IMR-90 (cell line): ENCODE data around the gene PDZRN3. TPM values are rescaled to one million over a fixed set of nuclear protein-coding genes. Genes with fewer than 3 reads are reported as not detected.

Experiments
- ATAC-seq: fragments of 200-7000 bp; cut with Tn5 transposase; 2 replicates; pipeline ENCODE4 v1.9.1; 2020; ENCODE audit warnings: low read depth, mild to moderate bottlenecking, moderate library complexity
- BruUV-seq: library from RNA; stranded (reverse); fragments of 400-500 nt; replicated peaks from 2 replicates; lab custom pipeline; 2021; lab: Mats Ljungman, UMichigan
- CTCF ChIA-PET: fragments of 300-600 bp; formaldehyde crosslinking; extraction: SDS; loops from one replicate; lab custom pipeline; 2021; ENCODE audit warnings: antibody characterized with exemption; lab: Yijun Ruan, JAX
- POLR2A ChIA-PET: fragments of 300-600 bp; sonication (Branson Sonifier 250); formaldehyde crosslinking; loops from one replicate; lab custom pipeline; 2022; ENCODE audit warnings: antibody characterized with exemption; ENCODE audit not compliant: unreplicated experiment; lab: Charles Lee
- DNase-seq: peaks from one replicate; pipeline ENCODE4 v3.0.0; 2013
- H2AFZ ChIP-seq: replicated peaks from 2 replicates; pipeline ENCODE3; 2013; ENCODE audit warnings: low read length, mild to moderate bottlenecking; ENCODE audit not compliant: poor library complexity
- H2AK5ac ChIP-seq: 2 replicates; pipeline ENCODE4 v1.6.1; 2013; ENCODE audit warnings: low read depth, low read length, inconsistent platforms
- H2AK9ac ChIP-seq: replicated peaks from 2 replicates; pipeline ENCODE3; 2013; ENCODE audit warnings: mild to moderate bottlenecking, low read depth, low read length, moderate library complexity; ENCODE audit not compliant: poor library complexity
- H2BK120ac ChIP-seq: 2 replicates; pipeline ENCODE4 v1.6.1; 2013; ENCODE audit warnings: low read depth, low read length, inconsistent platforms
- H2BK15ac ChIP-seq: 3 replicates; pipeline ENCODE4 v1.6.1; 2013; ENCODE audit warnings: low read depth, low read length, inconsistent platforms
- H2BK20ac ChIP-seq: 2 replicates; pipeline ENCODE4 v1.6.1; 2013; ENCODE audit warnings: low read depth, mild to moderate bottlenecking, inconsistent platforms, low read length, moderate library complexity
- H2BK5ac ChIP-seq: 2 replicates; pipeline ENCODE4 v1.6.1; 2013; ENCODE audit warnings: mild to moderate bottlenecking, low read depth, low read length, inconsistent platforms; ENCODE audit not compliant: poor library complexity, severe bottlenecking
- H3K14ac ChIP-seq: replicated peaks from 2 replicates; pipeline ENCODE4 v1.6.1; 2013; ENCODE audit warnings: low read depth, low read length, inconsistent platforms
- H3K18ac ChIP-seq: 2 replicates; pipeline ENCODE4 v1.6.1; 2013; ENCODE audit warnings: low read depth, low read length, control low read depth
- H3K23ac ChIP-seq: 2 replicates; pipeline ENCODE4 v1.6.1; 2013; ENCODE audit warnings: low read depth, low read length, inconsistent platforms
- H3K27ac ChIP-seq: 2 replicates; pipeline ENCODE4 v1.5.1; 2013; ENCODE audit warnings: mild to moderate bottlenecking, control low read depth, low read length; ENCODE audit not compliant: insufficient read depth
- H3K27me3 ChIP-seq: 2 replicates; pipeline ENCODE4 v1.6.1; 2013; ENCODE audit warnings: low read length; ENCODE audit not compliant: control insufficient read depth, insufficient read depth
- H3K36me3 ChIP-seq: 2 replicates; pipeline ENCODE4 v1.6.1; 2013; ENCODE audit warnings: low read length, mixed read lengths; ENCODE audit not compliant: control insufficient read depth, insufficient read depth
- H3K4ac ChIP-seq: 2 replicates; pipeline ENCODE4 v1.6.1; 2013; ENCODE audit warnings: low read depth, low read length, inconsistent platforms
- H3K4me1 ChIP-seq: 2 replicates; pipeline ENCODE4 v1.6.1; 2013; ENCODE audit warnings: low read length, mixed read lengths; ENCODE audit not compliant: control insufficient read depth, insufficient read depth
- H3K4me2 ChIP-seq: 2 replicates; pipeline ENCODE4 v1.6.1; 2013; ENCODE audit warnings: low read depth, mild to moderate bottlenecking, control low read depth, low read length, moderate library complexity
- H3K4me3 ChIP-seq: 2 replicates; pipeline ENCODE4 v1.5.1; 2013; ENCODE audit warnings: low read depth, mild to moderate bottlenecking, control low read depth, low read length, moderate library complexity; ENCODE audit not compliant: insufficient read depth
- H3K56ac ChIP-seq: 2 replicates; pipeline ENCODE4 v1.6.1; 2013; ENCODE audit warnings: low read length, inconsistent platforms; ENCODE audit not compliant: insufficient read depth; ENCODE audit errors: extremely low read depth
- H3K79me1 ChIP-seq, 2 experiments: 2 replicates each; pipeline ENCODE4 v1.6.1; 2013; ENCODE audit warnings: low read length in 2 of 2, inconsistent platforms in 1 of 2, low read depth in 1 of 2
- H3K9ac ChIP-seq: 2 replicates; pipeline ENCODE4 v1.6.1; 2013; ENCODE audit warnings: low read depth, low read length, control low read depth
- H3K9me1 ChIP-seq: 2 replicates; pipeline ENCODE4 v1.6.1; 2013; ENCODE audit warnings: low read length, inconsistent platforms; ENCODE audit not compliant: insufficient read depth
- H3K9me3 ChIP-seq: 2 replicates; pipeline ENCODE4 v1.6.1; 2013; ENCODE audit warnings: low read length; ENCODE audit not compliant: control insufficient read depth, insufficient read depth
- H4K20me1 ChIP-seq: 2 replicates; pipeline ENCODE4 v1.6.1; 2013; ENCODE audit warnings: low read length, inconsistent platforms; ENCODE audit not compliant: insufficient read depth
- H4K5ac ChIP-seq: 2 replicates; pipeline ENCODE4 v1.6.1; 2013; ENCODE audit warnings: mild to moderate bottlenecking, low read depth, low read length, control low read depth
- H4K8ac ChIP-seq, 2 experiments: 2 replicates each; pipeline ENCODE4 v1.6.1; 2013; ENCODE audit warnings: low read depth in 2 of 2, low read length in 2 of 2, control low read depth in 1 of 2, inconsistent platforms in 1 of 2
- H4K91ac ChIP-seq: 2 replicates; pipeline ENCODE4 v1.6.1; 2013; ENCODE audit warnings: low read depth, low read length, inconsistent platforms; ENCODE audit not compliant: insufficient read depth
- BHLHE40 ChIP-seq: fragments of 150-350 bp; IDR thresholded peaks from 2 replicates; pipeline ENCODE4 v1.6.1; 2016; ENCODE audit warnings: mild to moderate bottlenecking, low read depth, low read length
- CTCF ChIP-seq: conservative IDR thresholded peaks from 2 replicates; pipeline ENCODE4 v1.5.1; 2012; ENCODE audit warnings: mild to moderate bottlenecking, low read depth, low read length, improper control_type of control experiment
- MAFK ChIP-seq: IDR thresholded peaks from 2 replicates; pipeline ENCODE4 v1.6.1; 2012; ENCODE audit warnings: low read depth, low read length, improper control_type of control experiment
- MXI1 ChIP-seq: IDR thresholded peaks from 2 replicates; pipeline ENCODE4 v1.6.1; 2012; ENCODE audit warnings: low read depth, mild to moderate bottlenecking, low read length, moderate library complexity, borderline replicate concordance
- POLR2A ChIP-seq: IDR thresholded peaks from 2 replicates; pipeline ENCODE4 v1.6.1; 2012; ENCODE audit warnings: mild to moderate bottlenecking, low read depth, low read length
- RCOR1 ChIP-seq: IDR thresholded peaks from 2 replicates; pipeline ENCODE4 v1.6.1; 2012; ENCODE audit warnings: mild to moderate bottlenecking, low read length, improper control_type of control experiment; ENCODE audit not compliant: insufficient replicate concordance
- SMC3 ChIP-seq: fragments of 150-350 bp; IDR thresholded peaks from 2 replicates; pipeline ENCODE4 v1.6.1; 2016; ENCODE audit warnings: low read depth, mild to moderate bottlenecking, antibody characterized with exemption, low read length, moderate library complexity
- WGBS, 2 experiments: methylation state at CpG; one replicate each; pipeline versions ENCODE4 v1.1.5 to v1.1.7; 2013; ENCODE audit warnings: missing lambda C conversion rate in 2 of 2; ENCODE audit not compliant: insufficient read length in 1 of 2; ENCODE audit errors: extremely low coverage in 2 of 2; 5-methylcytosine and 5-hydroxymethylcytosine counted together
- dilution Hi-C: fragments of 300-500 bp; cut with HindIII; formaldehyde crosslinking; loops from one replicate; pipeline ENCODE4 v1.14.3; 2018; ENCODE audit warnings: low sequenced_read_pairs; ENCODE audit not compliant: unreplicated experiment
- in situ Hi-C: fragments of 300-500 bp; cut with MboI; formaldehyde crosslinking; loops from 3 replicates; pipeline ENCODE4 v1.14.3; 2019; ENCODE audit warnings: low sequenced_read_pairs, inconsistent platforms, mixed read lengths
- intact Hi-C: fragments of 100-400 bp; cut with micrococcal nuclease; formaldehyde crosslinking; loops from 2 replicates; pipeline ENCODE4 v1.10.0; 2022
- polyA plus RNA-seq, 3 experiments: library from polyadenylated mRNA; depleted of rRNA; stranded (reverse); fragments of >200 nt; gene quantifications; 2 replicates each; pipeline ENCODE4 v1.2.3, GENCODE V29; 2012; ENCODE audit warnings: low replicate concordance in 1 of 3
- total RNA-seq: library from RNA; depleted of rRNA; stranded (reverse); fragments of >200 nt; gene quantifications from 2 replicates; pipeline ENCODE4 v1.2.3, GENCODE V29; 2012

Gene PDZRN3
- total and polyA plus RNA-seq, 2 of the 4 experiments (the other 2 are of a cell fraction) = 9.4 to 17.0 TPM

- Histone ChIP-seq H4K20me1 (peaks cover 4% of the 10 kb centered on the region; the same call in 1 of the 2 replicates), H4K8ac (no peak overlapping the region), H2AFZ (no peak overlapping the region), H2AK5ac (no peak overlapping the region), H3K36me3 (no peaks in the 10 kb centered on the region), H3K27me3 (no peaks in the 10 kb centered on the region), H3K4me3 (no peak overlapping the region), H3K14ac (no peak overlapping the region), H3K4me2 (no peak overlapping the region), H2AK9ac (no peak overlapping the region), H4K5ac (no peak overlapping the region), H3K27ac (no peak overlapping the region), H3K18ac (no peak overlapping the region), H3K9ac (no peak overlapping the region), H3K79me1 (peaks cover 0 to 2% of the 10 kb centered on the region in 2 experiments; a peak in 2 of 4 replicates), H3K56ac (no peak overlapping the region), H2BK5ac (no peak overlapping the region), H4K91ac (no peak overlapping the region), H2BK120ac (no peak overlapping the region), H3K4me1 (no peaks in the 10 kb centered on the region; the same call in 1 of the 2 replicates), H3K4ac (no peak overlapping the region), H2BK20ac (no peak overlapping the region), H3K9me3 (no peaks in the 10 kb centered on the region), H3K9me1 (no peaks in the 10 kb centered on the region), H2BK15ac (no peak overlapping the region), H3K23ac (no peak overlapping the region)
- 60% methylated on average over 1 of the region's 1 CpG; no CpG with 5 or more reads in 1 of the 2 experiments for WGBS, 2 experiments
- TF ChIP-seq POLR2A (no peak), RCOR1 (no peak), BHLHE40 (no peak), MXI1 (no peak), SMC3 (no peak), MAFK (no peak), CTCF (no peak)
- no TSS peak for BruUV-seq
- intact Hi-C loops (no loop called here), dilution Hi-C loops (no loop called here), in situ Hi-C loops (no loop called here)
- POLR2A ChIA-PET = no interaction called here
- ATAC-seq (no peak), DNase-seq (no peak)
- CTCF ChIA-PET = no interaction called here
Measured at GRCh38 chr3:73478858-73479257, 145.9 kb downstream of the PDZRN3 start.
